ENCODE measurements around the gene DPP10.

DPP10 gene

DNA sequence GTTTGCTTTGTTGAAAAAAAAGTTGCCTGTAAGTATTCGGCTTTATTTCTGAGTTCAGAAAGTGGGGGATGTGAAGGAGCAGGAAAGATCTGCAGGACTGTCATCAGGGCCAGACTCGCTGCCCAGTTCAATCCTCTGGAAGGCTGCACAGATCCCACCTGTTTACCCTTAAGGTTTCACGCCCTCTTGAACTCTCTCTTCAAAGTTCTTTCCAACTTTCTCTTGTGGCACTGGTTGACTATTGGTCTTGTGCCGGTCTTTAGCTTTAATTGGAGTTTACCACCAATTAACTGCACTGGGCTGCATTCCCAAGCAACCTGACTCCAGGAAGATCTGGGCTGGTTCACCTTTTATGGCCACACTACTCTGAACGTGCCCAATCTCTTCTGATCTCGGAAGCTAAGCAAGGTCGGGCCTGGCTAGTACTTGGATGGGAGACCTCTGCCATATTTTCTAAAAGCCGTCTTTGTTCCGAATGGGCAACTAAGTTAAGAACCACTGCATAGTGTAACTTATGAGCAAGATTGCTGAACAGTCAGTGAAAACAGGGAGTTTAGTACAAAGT is 495.0 kb downstream of the DPP10 start:
- Histone ChIP-seq H2AFZ (ENCODE audit: low read length) (no peak overlapping the region), H4K8ac (ENCODE audit: low read depth, low read length) (no peak overlapping the region), H3K4me1 (ENCODE audit: control insufficient read depth in 2 of 2, insufficient read depth in 1 of 2, low read depth in 1 of 2, low read length in 2 of 2) (no peaks in the 10 kb centered on the region), H2BK15ac (ENCODE audit: low read length) (no peak overlapping the region), H3K27ac (replicated peaks; ENCODE audit: low read length) (no peak overlapping the region), H3K4ac (ENCODE audit: low read length) (no peak overlapping the region), H3K4me3 (ENCODE audit: low read length in 2 of 2) (no peak overlapping the region), H3K14ac (ENCODE audit: low read length) (no peak overlapping the region), H2BK120ac (ENCODE audit: low read depth, low read length) (no peak overlapping the region), H3K79me1 (ENCODE audit: low read depth, low read length) (no peaks in the 10 kb centered on the region), H4K91ac (ENCODE audit: low read depth, low read length, poor library complexity) (no peak overlapping the region), H3K4me2 (ENCODE audit: insufficient read depth, low read length, poor library complexity, severe bottlenecking) (no peak overlapping the region), H3K23ac (ENCODE audit: low read depth, low read length, poor library complexity) (no peak overlapping the region), H3K9ac (ENCODE audit: low read depth, low read length, poor library complexity) (no peak overlapping the region), H3K9me3 (replicated peaks in 1 of 2; ENCODE audit: control insufficient read depth in 2 of 2, insufficient read depth in 1 of 2, low read depth in 1 of 2, low read length in 2 of 2) (no peaks in the 10 kb centered on the region), H2AK5ac (ENCODE audit: low read depth, low read length) (no peak overlapping the region), H2BK12ac (ENCODE audit: low read length) (no peak overlapping the region), H2BK5ac (ENCODE audit: low read length) (no peak overlapping the region), H3K18ac (ENCODE audit: low read length) (no peak overlapping the region), H3K36me3 (replicated peaks in 1 of 2; ENCODE audit: control insufficient read depth in 2 of 2, insufficient read depth in 2 of 2, low read length in 2 of 2) (no peaks in the 10 kb centered on the region), H3K27me3 (ENCODE audit: control insufficient read depth in 3 of 3, insufficient read depth in 3 of 3, low read depth in 1 of 3, low read length in 3 of 3) (no peaks in the 10 kb centered on the region)
- no peak for DNase-seq (ENCODE audit: low spot score)
- WGBS, 2 donors (ENCODE audit: extremely low coverage in 2 of 2, insufficient read length in 2 of 2, insufficient replicate concordance in 1 of 2), result no CpG with 5 or more reads among the region's 9 CpGs

- Histone ChIP-seq H3K27ac (replicated peaks; ENCODE audit: low read length) (no peak overlapping the region), H3K4me3 (ENCODE audit: low read length in 2 of 2) (no peak overlapping the region), H2BK120ac (ENCODE audit: low read depth, low read length) (no peak overlapping the region), H3K4me2 (ENCODE audit: insufficient read depth, low read length, poor library complexity, severe bottlenecking) (no peak overlapping the region), H3K79me1 (ENCODE audit: low read depth, low read length) (no peaks in the 10 kb centered on the region), H3K14ac (ENCODE audit: low read length) (no peak overlapping the region), H3K18ac (ENCODE audit: low read length) (no peak overlapping the region), H3K9me3 (replicated peaks in 1 of 2; ENCODE audit: control insufficient read depth in 2 of 2, insufficient read depth in 1 of 2, low read depth in 1 of 2, low read length in 2 of 2) (no peaks in the 10 kb centered on the region), H3K23ac (ENCODE audit: low read depth, low read length, poor library complexity) (no peak overlapping the region), H3K9ac (ENCODE audit: low read depth, low read length, poor library complexity) (no peak overlapping the region), H3K36me3 (replicated peaks in 1 of 2; ENCODE audit: control insufficient read depth in 2 of 2, insufficient read depth in 2 of 2, low read length in 2 of 2) (no peaks in the 10 kb centered on the region), H3K27me3 (ENCODE audit: control insufficient read depth in 3 of 3, insufficient read depth in 3 of 3, low read depth in 1 of 3, low read length in 3 of 3) (no peaks in the 10 kb centered on the region), H4K91ac (ENCODE audit: low read depth, low read length, poor library complexity) (no peak overlapping the region), H2BK15ac (ENCODE audit: low read length) (no peak overlapping the region), H2AK5ac (ENCODE audit: low read depth, low read length) (no peak overlapping the region), H2BK12ac (ENCODE audit: low read length) (no peak overlapping the region), H3K4me1 (ENCODE audit: control insufficient read depth in 2 of 2, insufficient read depth in 1 of 2, low read depth in 1 of 2, low read length in 2 of 2) (no peaks in the 10 kb centered on the region), H2BK5ac (ENCODE audit: low read length) (no peak overlapping the region), H2AFZ (ENCODE audit: low read length) (no peak overlapping the region), H4K8ac (ENCODE audit: low read depth, low read length) (no peak overlapping the region), H3K4ac (ENCODE audit: low read length) (no peak overlapping the region)
- DNase-seq (ENCODE audit: low spot score), result no peak
- no CpG with 5 or more reads among the region's 3 CpGs for WGBS, 2 donors (ENCODE audit: extremely low coverage in 2 of 2, insufficient read length in 2 of 2, insufficient replicate concordance in 1 of 2)
Measured at GRCh38 chr2:114940785-114941458, 498.5 kb downstream of the DPP10 start.

DNA sequence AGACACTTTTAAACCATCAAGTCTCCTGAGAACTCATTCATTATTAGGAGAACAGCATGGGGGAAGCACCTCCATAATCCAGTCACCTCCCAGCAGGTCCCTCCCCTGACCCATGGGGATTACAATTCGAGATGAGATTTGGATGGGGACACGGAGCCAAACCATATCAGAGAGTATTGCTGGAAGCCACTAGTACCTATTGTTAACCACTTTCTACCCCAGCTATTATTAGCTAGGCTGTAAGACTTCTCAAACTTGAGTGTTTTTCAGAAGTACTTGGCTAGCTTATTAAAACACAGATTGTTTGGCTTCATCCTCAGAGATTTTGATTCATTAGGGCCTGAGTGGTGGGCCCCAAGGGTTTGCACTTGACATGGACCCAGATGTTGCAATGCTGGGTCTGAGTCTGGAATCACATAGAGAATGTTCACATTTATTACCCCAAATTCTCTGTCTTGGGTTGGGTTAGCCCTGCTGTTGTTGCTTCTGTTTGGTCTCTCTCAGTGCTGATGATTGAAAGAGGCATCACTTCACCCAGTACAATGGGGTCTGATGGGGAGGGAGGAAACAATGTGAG is 506.9 kb downstream of the DPP10 start:
- Histone ChIP-seq H2BK5ac (ENCODE audit: low read length) (no peak overlapping the region), H2BK15ac (ENCODE audit: low read length) (no peak overlapping the region), H3K18ac (ENCODE audit: low read length) (no peak overlapping the region), H3K23ac (ENCODE audit: low read depth, low read length, poor library complexity) (no peak overlapping the region), H2BK120ac (ENCODE audit: low read depth, low read length) (no peak overlapping the region), H3K14ac (ENCODE audit: low read length) (no peak overlapping the region), H3K9ac (ENCODE audit: low read depth, low read length, poor library complexity) (no peak overlapping the region), H3K9me3 (replicated peaks in 1 of 2; ENCODE audit: control insufficient read depth in 2 of 2, insufficient read depth in 1 of 2, low read depth in 1 of 2, low read length in 2 of 2) (no peaks in the 10 kb centered on the region), H2BK12ac (ENCODE audit: low read length) (no peak overlapping the region), H2AFZ (ENCODE audit: low read length) (no peak overlapping the region), H3K4ac (ENCODE audit: low read length) (no peak overlapping the region), H3K4me2 (ENCODE audit: insufficient read depth, low read length, poor library complexity, severe bottlenecking) (no peak overlapping the region), H2AK5ac (ENCODE audit: low read depth, low read length) (no peak overlapping the region), H3K27ac (replicated peaks; ENCODE audit: low read length) (no peak overlapping the region), H4K8ac (ENCODE audit: low read depth, low read length) (no peak overlapping the region), H3K36me3 (replicated peaks in 1 of 2; ENCODE audit: control insufficient read depth in 2 of 2, insufficient read depth in 2 of 2, low read length in 2 of 2) (no peaks in the 10 kb centered on the region), H3K27me3 (ENCODE audit: control insufficient read depth in 3 of 3, insufficient read depth in 3 of 3, low read depth in 1 of 3, low read length in 3 of 3) (no peaks in the 10 kb centered on the region), H4K91ac (ENCODE audit: low read depth, low read length, poor library complexity) (no peak overlapping the region), H3K4me3 (ENCODE audit: low read length in 2 of 2) (no peak overlapping the region), H3K79me1 (ENCODE audit: low read depth, low read length) (no peaks in the 10 kb centered on the region), H3K4me1 (ENCODE audit: control insufficient read depth in 2 of 2, insufficient read depth in 1 of 2, low read depth in 1 of 2, low read length in 2 of 2) (no peaks in the 10 kb centered on the region)
- no CpG with 5 or more reads among the region's 2 CpGs for WGBS, 2 donors (ENCODE audit: extremely low coverage in 2 of 2, insufficient read length in 2 of 2, insufficient replicate concordance in 1 of 2)
- DNase-seq (ENCODE audit: low spot score), result no peak

DNA sequence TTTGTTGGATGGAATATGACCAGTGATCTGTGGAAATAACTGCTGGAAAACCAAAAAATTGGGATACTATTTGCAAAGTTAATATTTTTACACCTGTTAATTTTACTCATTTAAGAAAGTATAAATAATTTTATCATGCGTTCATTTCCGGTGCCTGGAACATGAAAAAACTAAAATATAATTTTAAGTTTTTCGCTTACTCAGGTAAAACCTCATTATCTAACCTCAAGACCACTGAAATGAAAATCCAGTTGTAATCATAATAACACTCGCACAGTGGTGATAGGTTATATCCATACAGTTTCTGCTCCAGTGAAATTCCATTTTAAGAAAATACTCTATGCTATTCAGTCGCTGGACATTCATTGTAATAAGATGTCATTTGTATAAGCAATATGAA is 517.9 kb downstream of the DPP10 start:
- no peak overlapping the region for H2AFZ ChIP-seq (ENCODE audit: low read length)
- H2BK12ac ChIP-seq (ENCODE audit: low read length), result no peak overlapping the region
- H2BK5ac ChIP-seq (ENCODE audit: low read length), result no peak overlapping the region
- no peak overlapping the region for H3K9ac ChIP-seq (ENCODE audit: low read depth, low read length, poor library complexity)
- no peak overlapping the region for H3K18ac ChIP-seq (ENCODE audit: low read length)
- H3K79me1 ChIP-seq (ENCODE audit: low read depth, low read length), result no peaks in the 10 kb centered on the region
- H3K36me3 ChIP-seq (replicated peaks in 1 of 2; ENCODE audit: control insufficient read depth in 2 of 2, insufficient read depth in 2 of 2, low read length in 2 of 2), result no peaks in the 10 kb centered on the region
- no peak overlapping the region for H3K14ac ChIP-seq (ENCODE audit: low read length)
- no peak overlapping the region for H3K4me2 ChIP-seq (ENCODE audit: insufficient read depth, low read length, poor library complexity, severe bottlenecking)
- H4K91ac ChIP-seq (ENCODE audit: low read depth, low read length, poor library complexity), result no peak overlapping the region
- no peak overlapping the region for H2AK5ac ChIP-seq (ENCODE audit: low read depth, low read length)
- no peak overlapping the region for H4K8ac ChIP-seq (ENCODE audit: low read depth, low read length)
- no peak overlapping the region for H3K4ac ChIP-seq (ENCODE audit: low read length)
- DNase-seq (ENCODE audit: low spot score), result no peak
- no peaks in the 10 kb centered on the region for H3K9me3 ChIP-seq (replicated peaks in 1 of 2; ENCODE audit: control insufficient read depth in 2 of 2, insufficient read depth in 1 of 2, low read depth in 1 of 2, low read length in 2 of 2)
- no peak overlapping the region for H2BK120ac ChIP-seq (ENCODE audit: low read depth, low read length)
- H3K27me3 ChIP-seq (ENCODE audit: control insufficient read depth in 3 of 3, insufficient read depth in 3 of 3, low read depth in 1 of 3, low read length in 3 of 3), result no peaks in the 10 kb centered on the region
- no CpG with 5 or more reads among the region's 5 CpGs for WGBS, 2 donors (ENCODE audit: extremely low coverage in 2 of 2, insufficient read length in 2 of 2, insufficient replicate concordance in 1 of 2)
- H3K4me3 ChIP-seq (ENCODE audit: low read length in 2 of 2), result no peak overlapping the region
- no peaks in the 10 kb centered on the region for H3K4me1 ChIP-seq (ENCODE audit: control insufficient read depth in 2 of 2, insufficient read depth in 1 of 2, low read depth in 1 of 2, low read length in 2 of 2)
- no peak overlapping the region for H2BK15ac ChIP-seq (ENCODE audit: low read length)
- no peak overlapping the region for H3K23ac ChIP-seq (ENCODE audit: low read depth, low read length, poor library complexity)
- no peak overlapping the region for H3K27ac ChIP-seq (replicated peaks; ENCODE audit: low read length)
